GM11168 (cell line): ENCODE data around the gene SIM1.

ENCODE experiments used
- in situ Hi-C: fragments of 300-500 bp; cut with MboI; formaldehyde crosslinking; loops from one replicate; pipeline ENCODE4 v1.12.0; 2022; ENCODE audit warnings: low sequenced_read_pairs; ENCODE audit not compliant: unreplicated experiment

Gene SIM1, protein sequence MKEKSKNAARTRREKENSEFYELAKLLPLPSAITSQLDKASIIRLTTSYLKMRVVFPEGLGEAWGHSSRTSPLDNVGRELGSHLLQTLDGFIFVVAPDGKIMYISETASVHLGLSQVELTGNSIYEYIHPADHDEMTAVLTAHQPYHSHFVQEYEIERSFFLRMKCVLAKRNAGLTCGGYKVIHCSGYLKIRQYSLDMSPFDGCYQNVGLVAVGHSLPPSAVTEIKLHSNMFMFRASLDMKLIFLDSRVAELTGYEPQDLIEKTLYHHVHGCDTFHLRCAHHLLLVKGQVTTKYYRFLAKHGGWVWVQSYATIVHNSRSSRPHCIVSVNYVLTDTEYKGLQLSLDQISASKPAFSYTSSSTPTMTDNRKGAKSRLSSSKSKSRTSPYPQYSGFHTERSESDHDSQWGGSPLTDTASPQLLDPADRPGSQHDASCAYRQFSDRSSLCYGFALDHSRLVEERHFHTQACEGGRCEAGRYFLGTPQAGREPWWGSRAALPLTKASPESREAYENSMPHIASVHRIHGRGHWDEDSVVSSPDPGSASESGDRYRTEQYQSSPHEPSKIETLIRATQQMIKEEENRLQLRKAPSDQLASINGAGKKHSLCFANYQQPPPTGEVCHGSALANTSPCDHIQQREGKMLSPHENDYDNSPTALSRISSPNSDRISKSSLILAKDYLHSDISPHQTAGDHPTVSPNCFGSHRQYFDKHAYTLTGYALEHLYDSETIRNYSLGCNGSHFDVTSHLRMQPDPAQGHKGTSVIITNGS

DNA sequence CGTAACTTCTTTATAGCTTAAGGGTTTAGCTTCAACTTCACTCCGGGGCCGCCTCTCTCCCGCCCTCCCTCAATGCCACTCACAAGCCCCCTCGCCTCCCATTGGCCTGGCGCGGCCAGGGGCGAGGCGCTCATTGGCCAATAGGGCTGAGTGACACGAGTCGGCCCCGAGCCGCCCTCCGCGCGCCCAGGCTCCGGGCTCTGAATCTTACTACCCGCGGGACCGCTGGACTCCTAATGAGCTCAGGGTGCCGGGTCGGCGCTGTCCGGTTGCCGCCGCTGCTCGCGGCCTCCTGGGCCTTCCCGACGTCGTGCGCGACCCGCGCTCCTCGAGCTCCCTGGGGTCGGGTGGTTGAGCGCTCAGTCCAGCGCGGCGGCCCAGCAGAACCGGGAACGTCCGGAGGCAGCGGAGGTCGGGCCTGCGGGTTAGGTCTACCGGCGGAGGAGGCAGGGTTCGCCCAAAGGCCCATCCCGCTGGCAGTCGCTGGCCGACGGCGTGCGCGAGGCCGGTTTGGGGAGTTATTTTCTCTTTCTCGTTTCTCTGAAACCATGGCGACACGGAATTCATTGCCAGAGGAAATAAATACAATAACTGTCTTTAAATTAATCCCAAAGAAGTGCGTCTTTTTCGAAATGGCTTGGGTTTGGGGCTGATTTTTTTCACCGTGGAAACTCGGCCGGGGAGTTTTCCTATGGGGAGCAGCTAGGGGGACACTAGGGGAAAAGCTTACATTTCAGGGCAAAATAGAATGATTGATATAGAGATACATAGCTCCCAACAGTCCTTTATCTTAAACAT is at the start of gene SIM1:
Gene SIM1, minus strand, starts transcription at position 19 of the 798 bp plus-strand sequence. CDS start 1,453 bp downstream, outside the sequence.
- in situ Hi-C loops: loop anchor here (25.0 kb wide), 3 partner anchors 228 to 1628 kb away; partner anchors contain the start of gene POU3F2

DNA sequence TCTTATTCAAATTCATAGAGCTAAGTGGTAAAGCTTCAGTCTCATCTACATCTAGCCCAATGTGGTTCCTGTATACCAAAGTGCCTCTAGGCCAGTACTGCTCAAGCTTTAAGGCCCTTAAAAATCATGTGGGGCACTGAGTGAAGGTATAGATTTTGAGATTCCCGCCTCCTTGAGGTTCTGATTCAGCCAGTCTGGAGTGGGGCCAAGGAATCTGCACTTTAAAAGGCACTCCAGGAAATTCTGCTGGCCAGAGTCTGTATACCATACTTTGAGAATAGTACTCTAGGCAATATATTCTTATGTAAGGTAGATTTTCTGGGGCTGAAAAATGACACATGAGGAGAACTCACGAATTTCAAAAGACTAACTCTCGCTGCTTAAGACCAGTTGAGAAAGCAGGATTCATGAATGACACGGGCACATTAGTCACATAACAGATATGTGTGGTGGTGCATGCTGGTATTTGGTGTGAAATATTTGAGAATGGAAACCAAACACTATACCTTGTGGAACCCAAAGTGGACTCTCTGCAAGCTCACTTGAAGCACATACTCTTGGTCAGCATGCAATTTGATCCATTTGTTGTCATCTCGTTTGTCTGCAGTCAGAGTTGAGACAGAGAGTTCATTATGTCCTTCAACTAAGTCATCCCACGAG is 47.6 kb upstream of the SIM1 start:
- in situ Hi-C loops: no loop called here

DNA sequence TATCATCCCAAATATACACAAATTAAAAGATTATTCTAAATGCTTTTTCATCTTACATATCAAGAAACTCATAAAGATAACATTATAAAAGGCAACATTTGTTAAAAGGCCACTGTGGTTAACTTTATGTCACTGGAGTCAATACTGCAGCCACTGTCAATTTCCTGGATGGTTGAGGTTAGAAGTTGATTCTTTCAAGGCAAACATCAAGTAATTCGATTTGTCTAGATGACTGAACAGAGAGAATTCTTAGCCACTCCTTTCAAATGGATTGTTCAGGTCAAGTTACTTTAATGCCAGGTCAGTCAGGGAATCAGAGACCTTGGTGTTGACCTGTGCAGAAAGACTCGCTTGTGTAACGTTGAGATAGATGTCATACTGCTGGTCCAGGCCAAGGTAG is 44.4 kb upstream of the SIM1 start:
- in situ Hi-C loops: no loop called here

DNA sequence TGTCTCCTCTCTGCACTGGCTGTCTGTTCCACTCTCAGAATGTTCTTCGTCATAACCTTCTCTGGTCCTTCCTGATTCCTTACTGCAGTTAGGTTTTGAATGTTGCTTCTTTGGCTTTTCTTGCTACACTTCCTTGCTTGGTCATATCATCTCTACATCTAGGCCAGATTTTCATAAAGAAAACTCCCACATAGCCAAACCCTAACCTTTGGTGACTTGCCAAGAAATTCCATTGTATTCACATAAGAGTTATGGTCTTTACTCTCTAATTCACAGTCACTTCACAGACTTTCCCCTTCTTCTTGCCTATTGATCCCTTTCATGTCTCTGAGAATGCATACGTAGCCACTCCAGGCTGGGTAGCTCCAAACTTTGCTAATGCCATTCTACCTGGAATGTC is 41.9 kb upstream of the SIM1 start:
- in situ Hi-C loops: no loop called here

DNA sequence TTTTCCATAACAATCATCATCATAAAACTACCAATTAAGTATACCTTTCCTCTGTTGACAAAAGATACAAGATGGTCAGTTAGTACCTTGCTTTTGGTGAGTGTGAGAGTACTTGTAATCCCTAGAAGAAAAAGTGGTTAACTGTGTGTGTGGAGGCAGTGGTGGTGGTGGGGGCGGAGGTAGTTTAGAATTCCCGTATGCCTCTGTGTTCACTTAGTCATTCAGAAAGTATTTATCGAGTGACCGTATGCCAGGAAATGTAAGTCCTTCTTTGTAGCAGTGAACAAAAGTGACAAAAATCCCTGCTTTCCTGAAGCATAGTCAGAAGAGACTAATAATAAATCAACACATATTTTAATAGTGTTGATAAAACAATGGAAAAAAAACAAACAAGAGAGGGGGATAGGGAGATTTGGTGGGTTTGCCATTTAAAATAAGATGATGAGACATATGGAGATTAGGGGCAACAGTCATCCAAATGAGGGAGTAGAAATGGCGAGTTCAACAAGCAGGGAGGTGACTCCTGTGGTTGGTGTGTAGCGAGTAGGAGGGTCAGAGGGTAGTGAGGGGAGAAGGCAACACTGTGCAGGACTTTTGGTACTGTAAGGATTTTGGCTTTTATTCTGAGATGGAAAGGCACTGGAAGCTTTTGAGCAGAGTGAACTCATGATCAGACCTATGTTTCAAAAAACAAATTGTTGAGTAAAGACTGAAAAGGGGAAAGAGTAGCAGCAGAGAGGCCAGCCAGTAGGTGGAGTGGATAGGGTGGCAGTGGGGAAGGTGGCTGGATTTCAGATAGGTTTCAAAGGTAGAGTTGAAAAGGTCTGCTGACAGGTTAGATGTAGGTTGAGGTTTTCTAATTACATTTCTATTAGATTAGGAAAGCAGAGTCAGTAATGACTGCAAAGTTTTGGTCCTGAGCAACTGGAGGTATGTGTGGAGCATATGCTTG is 40.3 kb upstream of the SIM1 start:
- in situ Hi-C loops: no loop called here

DNA sequence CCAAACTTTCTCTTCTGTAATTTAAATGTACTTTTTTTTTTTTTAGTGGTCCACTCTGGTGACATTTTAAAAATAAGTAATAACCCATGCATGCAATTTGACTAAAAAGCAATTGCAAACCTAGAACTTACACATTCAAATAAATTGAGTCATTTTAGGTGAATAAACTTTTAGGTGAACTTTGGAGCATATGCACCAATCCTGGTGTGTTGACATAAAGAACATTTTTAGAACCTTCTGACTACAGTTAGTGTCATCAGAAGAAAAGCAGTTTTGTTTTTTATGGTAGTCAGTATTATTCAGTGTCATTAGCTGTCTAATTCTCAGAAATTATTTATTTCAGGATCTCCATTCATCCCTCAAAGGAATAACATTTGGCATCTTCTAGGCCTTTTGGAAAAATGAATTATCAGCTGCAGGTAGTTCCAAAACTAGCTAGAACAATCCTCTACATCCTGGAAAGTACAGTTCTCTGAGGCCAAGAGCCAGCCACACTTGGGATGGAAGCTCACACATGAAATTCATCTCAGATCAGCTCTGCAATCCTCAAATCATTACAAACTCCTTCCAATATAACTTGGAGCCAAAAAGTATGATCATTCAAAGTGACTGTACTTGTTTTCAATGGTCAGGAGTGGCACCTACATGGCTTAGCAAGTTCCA is 38.5 kb upstream of the SIM1 start:
- in situ Hi-C loops: no loop called here

DNA sequence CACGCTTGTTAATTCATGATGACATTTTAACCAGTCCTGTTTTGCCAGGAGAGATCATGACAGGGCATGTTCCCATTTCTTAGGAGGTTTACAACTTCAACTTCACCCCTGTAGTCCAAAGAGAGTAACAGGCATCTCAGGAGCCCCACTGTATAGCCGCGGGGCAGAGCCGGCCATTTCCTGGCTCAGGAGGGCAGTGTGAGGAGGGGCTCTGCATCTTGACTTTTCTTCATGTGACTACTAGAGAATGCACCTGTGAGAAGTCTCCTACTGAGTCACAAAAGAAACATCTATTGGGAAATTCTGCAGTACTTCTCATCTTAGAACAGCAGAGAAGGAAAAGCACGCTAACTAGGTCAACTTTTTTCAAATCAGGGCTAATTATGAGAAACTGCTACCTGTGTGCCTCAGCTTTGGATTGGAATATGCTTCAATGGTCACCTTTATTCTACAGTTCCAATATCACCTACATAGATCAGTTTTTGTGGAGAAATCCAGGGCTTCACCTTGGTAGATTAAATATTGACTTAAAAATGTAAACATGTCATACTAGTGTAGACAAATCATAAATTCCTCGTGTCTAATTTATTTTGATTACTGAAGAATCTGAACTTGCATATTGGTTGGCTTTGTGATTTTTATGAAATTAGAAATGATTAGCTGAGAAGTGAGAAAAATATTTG is 28.6 kb upstream of the SIM1 start:
- in situ Hi-C loops: no loop called here

DNA sequence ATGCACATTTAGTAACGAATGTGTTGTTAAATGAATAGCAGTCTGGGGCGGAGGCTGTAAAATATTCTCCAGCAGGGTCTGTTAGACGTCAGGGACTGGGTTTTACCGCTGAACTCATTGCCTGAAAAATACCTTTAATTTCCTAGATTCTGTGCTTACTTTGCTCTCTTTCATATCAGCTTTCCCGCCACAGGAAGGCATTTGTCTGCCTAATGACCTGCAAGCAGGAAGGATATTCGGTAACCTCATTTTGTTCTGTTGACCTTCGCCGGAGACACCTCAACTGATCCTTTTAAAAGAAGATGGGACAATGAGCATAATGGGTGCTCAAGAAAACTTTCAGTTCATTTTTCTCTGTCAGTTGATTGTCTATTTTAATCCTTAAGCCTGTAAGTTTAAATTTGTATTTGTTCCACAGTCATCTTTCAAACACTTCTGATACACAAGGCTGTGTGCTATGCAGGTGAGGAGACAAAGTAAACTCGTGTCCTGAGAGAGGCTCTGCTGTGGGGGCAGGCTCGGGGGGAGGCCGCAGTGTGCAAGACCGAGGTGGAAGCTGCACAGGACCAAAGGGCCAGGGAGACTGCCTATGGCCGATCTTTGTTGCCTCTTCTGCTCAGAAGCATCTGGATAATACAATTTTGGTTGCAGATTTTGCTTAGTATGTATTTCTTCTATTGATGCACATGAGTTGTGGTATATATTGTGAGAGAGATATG is 27.4 kb upstream of the SIM1 start:
- in situ Hi-C loops: no loop called here

DNA sequence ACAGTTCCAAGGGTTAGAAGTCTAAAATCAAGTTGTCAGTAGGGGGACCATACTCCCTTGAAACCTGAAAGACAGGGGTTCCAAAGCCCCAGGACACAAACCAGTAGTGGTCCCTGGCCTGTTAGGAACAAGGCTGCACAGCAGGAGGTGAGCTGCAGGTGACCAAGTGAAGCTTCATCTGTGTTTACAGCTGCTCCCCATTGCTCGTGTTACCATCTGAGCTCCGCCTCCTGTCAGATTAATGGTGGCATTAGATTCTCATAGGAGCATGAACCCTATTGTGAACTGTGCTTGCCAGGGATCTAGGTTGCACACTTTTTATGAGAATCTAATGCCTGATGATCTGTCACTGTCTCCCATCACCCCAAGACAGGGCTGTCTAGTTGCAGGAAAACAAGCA is 25.3 kb upstream of the SIM1 start:
- in situ Hi-C loops: no loop called here

DNA sequence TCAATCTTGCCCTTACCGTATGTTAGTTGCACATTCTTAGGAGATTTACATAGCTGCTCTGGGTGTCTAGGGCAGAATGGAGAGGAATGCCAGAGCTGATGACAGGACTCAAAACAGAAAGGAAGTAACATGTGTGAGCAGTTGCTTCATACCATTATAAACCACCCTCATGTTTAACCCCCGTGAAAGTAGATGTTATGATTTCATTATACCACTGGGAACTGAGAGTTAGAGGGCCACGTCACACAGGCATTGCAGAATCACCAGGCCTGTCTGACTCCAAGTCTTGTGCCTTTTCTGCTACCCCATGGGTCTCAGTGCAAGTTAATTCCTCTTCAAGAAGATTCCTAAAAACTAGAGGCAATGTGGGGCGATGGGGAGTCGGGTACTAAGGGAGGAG is 23.5 kb upstream of the SIM1 start:
- in situ Hi-C loops: no loop called here

DNA sequence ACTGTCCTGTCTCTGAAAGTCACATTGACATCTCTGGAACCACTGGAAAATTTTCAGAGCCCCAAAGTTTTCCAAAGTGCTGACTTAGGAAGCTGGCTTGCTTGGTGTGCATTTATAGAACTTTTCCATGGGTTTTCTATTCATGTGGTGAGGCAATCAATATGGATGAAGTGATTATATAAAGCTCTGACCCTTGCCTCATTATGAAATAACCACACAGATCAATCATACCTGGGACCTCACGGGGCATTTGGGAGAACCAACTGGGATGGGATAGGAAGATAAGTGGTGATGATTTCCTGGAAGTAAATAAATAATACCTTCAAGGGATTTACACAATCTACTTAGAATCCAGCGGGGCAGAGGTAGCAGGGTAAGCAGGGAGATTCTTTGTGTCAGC is 22.9 kb upstream of the SIM1 start:
- in situ Hi-C loops: no loop called here

DNA sequence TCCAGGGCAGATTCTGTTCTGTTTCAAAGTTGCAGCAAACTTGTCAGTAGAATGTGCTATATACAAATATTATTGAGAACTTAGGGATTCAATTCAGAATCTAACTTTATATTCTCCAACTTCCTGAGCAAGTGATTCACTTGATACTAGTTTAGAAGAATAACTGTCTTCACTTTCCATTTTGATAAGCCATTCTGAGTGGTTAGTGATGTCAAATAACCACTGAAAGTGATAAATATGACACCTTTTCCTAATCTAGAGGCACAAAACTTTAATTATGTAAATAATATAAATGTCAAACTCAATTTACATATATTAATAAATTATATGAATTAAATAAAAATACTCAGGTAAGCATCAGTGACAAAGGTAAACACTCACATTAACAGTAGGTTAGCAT is 20.5 kb upstream of the SIM1 start:
- in situ Hi-C loops: no loop called here

DNA sequence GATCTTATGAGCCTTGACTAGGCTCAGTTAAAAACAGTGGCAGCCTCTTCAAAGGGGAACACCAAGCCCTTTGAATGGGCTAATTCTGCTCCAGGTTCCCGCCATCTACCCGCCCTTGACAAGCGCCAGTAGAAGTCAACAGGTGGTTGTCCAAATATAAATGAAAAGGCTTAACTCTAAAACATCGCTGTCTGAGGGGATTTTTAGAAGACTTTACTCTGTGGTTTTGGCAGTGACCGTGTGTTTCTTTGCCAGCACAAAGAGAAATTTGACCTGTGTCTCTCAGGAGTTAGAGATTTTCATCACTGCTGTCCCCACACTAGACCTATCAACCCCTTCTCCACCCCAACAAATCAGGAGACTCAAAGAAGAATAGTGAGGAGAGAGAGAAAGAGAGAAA is 19.8 kb upstream of the SIM1 start:
- in situ Hi-C loops: no loop called here

DNA sequence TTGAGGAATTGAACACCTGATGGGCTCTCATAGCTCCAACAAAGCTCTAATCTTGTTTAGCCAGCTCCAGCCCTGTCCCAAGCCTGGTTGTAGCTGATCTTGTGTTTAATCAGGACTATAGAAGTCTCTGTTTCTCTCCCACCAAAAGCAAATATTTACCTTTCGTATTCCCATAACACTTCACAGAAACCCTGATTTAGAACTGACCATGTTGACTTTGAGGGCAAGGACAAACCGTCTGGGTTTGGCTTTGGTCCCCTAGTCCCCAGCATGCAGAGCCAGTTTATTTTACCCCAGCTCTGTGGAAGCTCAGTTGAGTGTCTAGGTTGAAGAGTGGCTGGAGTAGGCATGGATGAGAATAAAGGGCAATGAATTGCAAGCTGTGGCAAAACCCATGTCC is 18.0 kb upstream of the SIM1 start:
- in situ Hi-C loops: no loop called here

DNA sequence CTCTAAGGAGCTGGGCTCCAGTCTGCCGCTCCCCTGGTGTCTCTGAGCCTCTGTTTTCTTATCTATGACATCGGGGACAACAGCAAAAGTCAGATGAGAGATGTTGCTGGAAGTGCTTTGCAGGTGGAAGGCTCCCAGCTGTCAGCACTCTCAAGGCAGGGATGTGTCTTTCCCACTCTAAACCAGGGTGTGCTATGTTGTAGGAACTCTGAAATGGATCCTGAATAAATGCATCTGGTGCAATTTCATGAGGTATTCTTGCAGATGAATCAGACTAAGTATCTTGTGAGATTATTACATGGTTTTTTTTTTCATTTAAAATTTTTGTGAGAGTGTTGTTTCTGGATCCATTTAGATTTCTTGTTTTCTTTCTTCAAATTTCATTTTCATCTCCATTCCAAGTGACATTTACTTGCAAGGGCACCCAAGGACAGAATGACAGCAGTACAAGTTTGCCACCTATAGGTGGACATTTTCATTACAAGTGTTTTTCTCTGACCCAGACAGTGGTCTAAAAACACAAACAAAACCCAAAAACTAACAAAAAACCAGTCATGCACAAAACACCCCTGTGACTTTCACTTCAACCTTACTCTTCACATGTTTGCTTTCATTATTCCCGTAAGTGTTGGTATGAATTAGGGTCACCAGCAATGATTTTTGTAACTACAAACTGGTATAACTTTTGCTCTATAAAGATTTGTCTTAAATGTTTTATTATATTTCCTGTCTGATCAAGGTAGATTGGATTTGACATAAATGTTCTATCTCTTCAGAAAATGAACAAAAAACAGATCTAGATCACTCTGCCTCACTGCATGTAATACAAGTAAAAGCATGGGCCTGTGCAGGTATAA is 14.7 kb upstream of the SIM1 start:
- in situ Hi-C loops: loop anchor here (5.0 to 10.0 kb wide), 2 partner anchors 105 to 362 kb away; no protein-coding TSS in a partner anchor

DNA sequence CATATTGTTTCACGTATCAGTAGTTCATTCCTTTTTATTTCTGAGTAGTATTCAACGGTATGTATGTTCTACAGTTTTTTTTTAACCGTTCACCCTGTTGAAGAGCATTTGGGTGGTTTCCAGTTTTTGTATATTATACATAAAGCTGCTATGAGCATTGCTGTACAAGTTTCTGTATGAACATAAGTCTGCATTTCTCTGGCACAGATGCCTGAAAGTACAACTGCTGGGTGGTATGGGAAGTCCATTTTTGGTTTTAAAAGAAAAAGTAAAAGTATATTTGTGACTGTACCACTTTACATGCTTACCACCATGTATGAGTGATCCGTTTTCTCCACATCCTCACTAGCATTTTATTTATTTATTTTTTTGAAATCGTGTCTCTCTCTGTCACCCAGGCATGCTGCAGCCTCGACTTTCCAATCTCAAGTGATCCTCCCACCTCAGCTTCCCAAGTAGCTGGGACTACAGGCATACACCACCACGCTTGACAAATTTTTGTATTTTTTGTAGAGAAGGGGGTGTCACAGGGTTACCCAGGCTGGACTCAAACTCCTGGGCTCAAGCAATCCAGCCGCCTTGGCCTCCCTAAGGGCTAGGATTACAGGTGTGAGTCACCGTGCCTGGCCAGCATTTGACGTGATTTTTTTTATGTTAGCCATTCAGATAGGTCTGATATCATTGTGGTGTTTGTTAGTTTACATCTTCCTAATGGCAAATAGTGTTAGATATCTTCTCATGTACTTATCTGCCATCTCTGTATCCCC is 11.0 kb upstream of the SIM1 start:
- in situ Hi-C loops: loop anchor here (5.0 to 10.0 kb wide), 2 partner anchors 101 to 358 kb away; no protein-coding TSS in a partner anchor
